HG02798 (cell line): ENCODE data around the gene STIM1.
"Not testable (repeated sequence)": the region's sequence is repeated elsewhere in the genome, so short reads cannot be mapped to it uniquely, and the experiment has no call there.

Experiments used
- ATAC-seq: cut with Tn5 transposase; IDR thresholded peaks from one replicate; pipeline ENCODE4 v1.9.1; 2021; ENCODE audit warnings: mild to moderate bottlenecking; ENCODE audit not compliant: unreplicated experiment, poor library complexity

STIM1 gene

DNA sequence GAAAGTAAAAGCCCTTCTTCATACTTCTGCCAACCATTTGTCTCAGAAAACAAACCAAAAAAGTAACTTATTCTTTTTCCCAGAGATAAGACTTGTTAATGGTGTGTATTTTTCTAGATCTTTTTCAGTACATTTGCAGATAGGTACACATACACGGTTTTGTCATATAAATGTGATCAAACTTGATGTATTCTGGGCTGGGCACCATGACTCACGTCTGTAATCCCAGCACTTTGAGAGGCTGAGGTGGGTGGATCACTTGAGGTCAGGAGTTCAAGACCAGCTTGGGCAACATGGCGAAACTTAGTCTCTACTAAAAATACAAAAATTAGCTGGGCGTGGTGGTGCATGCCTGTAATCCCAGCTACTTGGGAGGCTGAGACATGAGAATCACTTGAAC is 274.8 kb downstream of the STIM1 start:
- not testable (repeated sequence) for ATAC-seq

DNA sequence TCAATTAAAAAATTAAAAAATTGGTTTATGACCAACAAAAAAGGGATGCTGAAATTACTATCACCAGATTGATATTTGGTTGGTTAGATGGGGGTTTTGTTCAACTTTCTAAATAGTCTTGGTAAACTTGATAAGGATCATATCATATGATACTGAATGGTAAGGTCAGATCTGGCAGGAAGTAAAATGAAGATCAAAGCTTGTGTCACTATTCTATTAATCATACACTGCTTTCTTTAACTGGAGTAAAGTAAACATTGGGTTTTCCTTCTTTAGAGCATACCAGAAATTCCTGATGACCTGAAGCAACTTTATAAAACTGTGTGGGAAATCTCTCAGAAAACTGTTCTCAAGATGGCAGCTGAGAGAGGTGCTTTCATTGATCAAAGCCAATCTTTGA is 279.3 kb downstream of the STIM1 start:
- ATAC-seq: no peak

DNA sequence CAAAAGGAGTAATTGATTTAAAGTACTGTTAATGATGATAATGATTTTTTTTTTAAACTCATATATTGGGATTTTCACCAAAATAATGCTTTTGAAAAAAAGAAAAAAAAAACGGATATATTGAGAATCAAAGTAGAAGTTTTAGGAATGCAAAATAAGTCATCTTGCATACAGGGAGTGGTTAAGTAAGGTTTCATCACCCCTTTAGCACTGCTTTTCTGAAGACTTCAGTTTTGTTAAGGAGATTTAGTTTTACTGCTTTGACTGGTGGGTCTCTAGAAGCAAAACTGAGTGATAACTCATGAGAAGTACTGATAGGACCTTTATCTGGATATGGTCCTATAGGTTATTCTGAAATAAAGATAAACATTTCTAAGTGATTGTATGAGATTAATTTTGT is 283.0 kb downstream of the STIM1 start:
- no peak for ATAC-seq

DNA sequence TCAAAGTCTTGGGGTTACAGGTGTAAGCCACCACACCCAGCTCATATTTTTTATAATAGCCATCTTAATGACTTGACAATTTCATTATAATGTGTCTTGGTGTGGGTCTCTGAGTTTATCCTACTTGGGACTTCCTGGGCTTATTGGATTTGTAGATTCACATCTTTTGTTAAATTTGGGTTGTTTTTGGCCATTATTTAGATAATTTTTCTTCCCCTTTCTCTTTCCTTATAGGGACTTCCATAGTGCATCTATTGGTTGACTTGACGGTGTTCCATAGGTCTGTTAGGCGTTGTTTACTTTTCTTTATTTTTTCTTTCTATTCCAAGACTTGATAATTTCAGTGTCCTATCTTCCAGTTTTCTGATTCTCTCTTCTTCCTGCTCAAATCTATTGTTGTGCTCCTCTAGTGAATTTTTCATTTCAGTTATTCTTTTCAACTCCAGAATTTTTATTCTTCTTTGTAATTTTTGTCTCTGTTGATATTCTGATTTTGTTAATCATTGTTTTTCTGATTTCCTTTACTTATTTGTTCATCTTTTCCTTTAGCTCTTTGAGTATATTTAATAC is 284.7 kb downstream of the STIM1 start:
- no peak for ATAC-seq
